Measurements from ENCODE around the gene ATP9B. TPM values are rescaled to one million over a fixed set of nuclear protein-coding genes. Genes with fewer than 3 reads are reported as not detected.

ATP9B gene
- total RNA-seq, 1 experiment from 2014 or later = 8.0 TPM

- Histone ChIP-seq H3K36me3 (replicated peaks; ENCODE audit: control insufficient read depth, insufficient read depth, low read length) (no peaks in the 10 kb centered on the region), H3K4me3 (ENCODE audit: insufficient read depth, low read depth, low read length) (no peak overlapping the region), H3K27me3 (ENCODE audit: control insufficient read depth, insufficient read depth, low read length) (no peaks in the 10 kb centered on the region)
- DNase-seq = no peak
Measured at GRCh38 chr18:79185648-79186047, 116.5 kb downstream of the ATP9B start.

- no peak for DNase-seq
- Histone ChIP-seq H3K27me3 (ENCODE audit: control insufficient read depth, insufficient read depth, low read length) (no peaks in the 10 kb centered on the region), H3K36me3 (replicated peaks; ENCODE audit: control insufficient read depth, insufficient read depth, low read length) (no peaks in the 10 kb centered on the region), H3K4me3 (ENCODE audit: insufficient read depth, low read depth, low read length) (no peak overlapping the region)
Measured at GRCh38 chr18:79186649-79187048, 117.5 kb downstream of the ATP9B start.

- Histone ChIP-seq H3K36me3 (replicated peaks; ENCODE audit: control insufficient read depth, insufficient read depth, low read length) (no peaks in the 10 kb centered on the region), H3K4me3 (ENCODE audit: insufficient read depth, low read depth, low read length) (no peak overlapping the region), H3K27me3 (ENCODE audit: control insufficient read depth, insufficient read depth, low read length) (no peaks in the 10 kb centered on the region)
- DNase-seq = no peak
Measured at GRCh38 chr18:79187532-79188277, 118.5 kb downstream of the ATP9B start.

- no peaks in the 10 kb centered on the region for H3K27me3 ChIP-seq (ENCODE audit: control insufficient read depth, insufficient read depth, low read length)
- no peak overlapping the region for H3K4me3 ChIP-seq (ENCODE audit: insufficient read depth, low read depth, low read length)
- H3K36me3 ChIP-seq (replicated peaks; ENCODE audit: control insufficient read depth, insufficient read depth, low read length) = no peaks in the 10 kb centered on the region
- no peak for DNase-seq
Measured at GRCh38 chr18:79191418-79191817, 122.2 kb downstream of the ATP9B start.

GRCh38 chr18:79191956-79192355, 122.8 kb downstream of the ATP9B start:
- Histone ChIP-seq H3K36me3 (replicated peaks; ENCODE audit: control insufficient read depth, insufficient read depth, low read length) (no peaks in the 10 kb centered on the region), H3K27me3 (ENCODE audit: control insufficient read depth, insufficient read depth, low read length) (no peaks in the 10 kb centered on the region), H3K4me3 (ENCODE audit: insufficient read depth, low read depth, low read length) (no peak overlapping the region)
- no peak for DNase-seq

GRCh38 chr18:79193826-79194225, 124.6 kb downstream of the ATP9B start:
- DNase-seq = no peak
- Histone ChIP-seq H3K4me3 (ENCODE audit: insufficient read depth, low read depth, low read length) (no peak overlapping the region), H3K36me3 (replicated peaks; ENCODE audit: control insufficient read depth, insufficient read depth, low read length) (no peaks in the 10 kb centered on the region), H3K27me3 (ENCODE audit: control insufficient read depth, insufficient read depth, low read length) (no peaks in the 10 kb centered on the region)

- H3K27me3 ChIP-seq (ENCODE audit: control insufficient read depth, insufficient read depth, low read length) = no peaks in the 10 kb centered on the region
- H3K36me3 ChIP-seq (replicated peaks; ENCODE audit: control insufficient read depth, insufficient read depth, low read length) = no peaks in the 10 kb centered on the region
- no peak overlapping the region for H3K4me3 ChIP-seq (ENCODE audit: insufficient read depth, low read depth, low read length)
- DNase-seq = no peak
Measured at GRCh38 chr18:79195716-79196683, 126.8 kb downstream of the ATP9B start.

GRCh38 chr18:79197531-79197930, 128.3 kb downstream of the ATP9B start:
- DNase-seq = no peak
- Histone ChIP-seq H3K4me3 (ENCODE audit: insufficient read depth, low read depth, low read length) (no peak overlapping the region), H3K27me3 (ENCODE audit: control insufficient read depth, insufficient read depth, low read length) (no peaks in the 10 kb centered on the region), H3K36me3 (replicated peaks; ENCODE audit: control insufficient read depth, insufficient read depth, low read length) (no peaks in the 10 kb centered on the region)

GRCh38 chr18:79199691-79200374, 130.6 kb downstream of the ATP9B start:
- Histone ChIP-seq H3K36me3 (replicated peaks; ENCODE audit: control insufficient read depth, insufficient read depth, low read length) (no peaks in the 10 kb centered on the region), H3K4me3 (ENCODE audit: insufficient read depth, low read depth, low read length) (no peak overlapping the region), H3K27me3 (ENCODE audit: control insufficient read depth, insufficient read depth, low read length) (no peaks in the 10 kb centered on the region)
- DNase-seq = no peak

GRCh38 chr18:79200546-79201268, 131.5 kb downstream of the ATP9B start:
- DNase-seq = peak; percentile 60
- Histone ChIP-seq H3K27me3 (ENCODE audit: control insufficient read depth, insufficient read depth, low read length) (no peaks in the 10 kb centered on the region), H3K4me3 (ENCODE audit: insufficient read depth, low read depth, low read length) (no peak overlapping the region), H3K36me3 (replicated peaks; ENCODE audit: control insufficient read depth, insufficient read depth, low read length) (no peaks in the 10 kb centered on the region)

- Histone ChIP-seq H3K27me3 (ENCODE audit: control insufficient read depth, insufficient read depth, low read length) (no peaks in the 10 kb centered on the region), H3K36me3 (replicated peaks; ENCODE audit: control insufficient read depth, insufficient read depth, low read length) (peaks cover 1% of the 10 kb centered on the region), H3K4me3 (ENCODE audit: insufficient read depth, low read depth, low read length) (no peak overlapping the region)
- no peak for DNase-seq
Measured at GRCh38 chr18:79203017-79203605, 133.9 kb downstream of the ATP9B start.

GRCh38 chr18:79204889-79205807, 136.0 kb downstream of the ATP9B start:
- Histone ChIP-seq H3K4me3 (ENCODE audit: insufficient read depth, low read depth, low read length) (no peak overlapping the region), H3K36me3 (replicated peaks; ENCODE audit: control insufficient read depth, insufficient read depth, low read length) (peaks cover 1% of the 10 kb centered on the region), H3K27me3 (ENCODE audit: control insufficient read depth, insufficient read depth, low read length) (no peaks in the 10 kb centered on the region)
- DNase-seq = no peak

GRCh38 chr18:79206444-79206843, 137.2 kb downstream of the ATP9B start:
- DNase-seq = no peak
- H3K27me3 ChIP-seq (ENCODE audit: control insufficient read depth, insufficient read depth, low read length) = no peaks in the 10 kb centered on the region
- H3K4me3 ChIP-seq (ENCODE audit: insufficient read depth, low read depth, low read length) = no peak overlapping the region
- peaks cover 1% of the 10 kb centered on the region for H3K36me3 ChIP-seq (replicated peaks; ENCODE audit: control insufficient read depth, insufficient read depth, low read length)
